Stimulated activated CD4-positive, alpha-beta T cell treated with anti-CD3 and anti-CD28 coated beads, Interleukin-1b, Interleukin-23, amount 100 ng/mL, for 24 hours (primary cell): ENCODE data around the gene MSH2.
"Not testable (repeated sequence)": the region's sequence is repeated elsewhere in the genome, so short reads cannot be mapped to it uniquely, and the experiment has no call there.

Experiments used
- DNase-seq, 4 experiments: peaks; one replicate each; pipeline ENCODE4 v3.0.0-alpha.2; 2020; ENCODE audit warnings: low read depth in 4 of 4, low spot score in 1 of 4

Gene MSH2

DNA sequence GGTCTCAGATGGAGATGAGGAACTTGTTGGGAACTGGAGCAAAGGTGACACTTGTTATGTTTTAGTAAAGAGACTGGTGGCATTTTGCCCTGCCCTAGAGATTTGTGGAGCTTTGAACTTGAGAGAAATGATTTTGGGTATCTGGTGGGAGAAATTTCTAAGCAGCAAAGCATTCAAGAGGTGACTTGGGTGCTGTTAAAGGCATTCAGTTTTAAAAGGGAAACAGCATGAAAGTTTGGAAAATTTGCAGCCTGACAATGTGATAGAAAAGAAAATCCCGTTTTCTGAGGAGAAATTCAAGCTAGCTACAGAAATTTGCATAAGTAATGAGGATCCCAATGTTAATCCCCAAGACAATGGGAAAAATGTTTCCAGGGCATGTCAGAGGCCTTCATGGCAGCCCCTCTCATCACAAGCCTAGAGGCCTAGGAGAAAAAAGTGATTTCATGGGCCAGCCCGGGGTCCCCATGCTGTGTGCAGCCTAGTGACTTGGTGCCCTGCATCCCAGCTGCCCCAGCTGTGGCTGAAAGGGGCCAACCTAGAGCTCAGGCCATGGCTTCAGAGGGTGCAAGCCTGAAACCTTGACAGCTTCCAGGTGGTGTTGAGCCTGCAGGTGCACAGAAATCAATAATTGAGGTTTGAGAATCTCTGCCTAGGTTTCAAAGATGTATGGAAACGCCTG lies 3.8 kb downstream of the MSH2 start:
- not testable (repeated sequence) for DNase-seq

GRCh38 chr2:47407976-47408375 lies 5.0 kb downstream of the MSH2 start:
- not testable (repeated sequence) for DNase-seq

DNA sequence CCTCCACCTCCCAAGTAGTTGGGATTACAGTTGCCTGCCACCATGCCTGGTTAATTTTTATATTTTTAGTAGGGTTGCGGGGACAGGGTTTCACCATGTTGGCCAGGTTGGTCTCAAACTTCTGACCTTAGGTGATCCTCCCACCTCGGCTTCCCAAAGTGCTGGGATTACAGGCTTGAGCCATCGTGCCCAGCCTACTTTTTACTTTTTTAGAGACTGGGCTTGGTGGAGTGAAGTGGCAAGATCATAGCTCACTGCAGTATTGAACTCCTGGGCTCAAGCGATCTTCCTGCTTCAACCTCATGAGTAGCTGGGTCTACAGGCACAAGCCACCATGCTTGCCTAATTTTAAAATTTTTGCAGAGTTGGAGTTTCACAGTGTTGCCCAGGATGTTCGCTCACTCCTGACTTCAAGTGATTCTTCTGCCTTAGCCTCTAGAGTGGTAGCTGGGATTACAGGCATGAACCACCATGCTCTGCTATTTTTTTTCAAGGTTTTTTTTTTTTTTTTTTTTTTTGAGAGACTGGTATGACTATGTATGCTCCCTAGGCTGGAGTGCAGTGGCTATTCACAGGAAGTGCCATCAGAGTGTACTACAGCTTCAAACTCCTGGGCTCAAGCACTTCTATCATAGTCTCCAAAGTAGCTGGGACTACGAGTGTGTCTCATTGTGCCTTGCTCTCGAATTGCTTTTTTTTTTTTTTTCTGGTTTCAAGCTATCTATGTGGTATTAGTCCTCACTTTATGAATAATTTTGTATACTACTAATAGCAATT lies 11.9 kb downstream of the MSH2 start:
- DNase-seq: no peak

DNA sequence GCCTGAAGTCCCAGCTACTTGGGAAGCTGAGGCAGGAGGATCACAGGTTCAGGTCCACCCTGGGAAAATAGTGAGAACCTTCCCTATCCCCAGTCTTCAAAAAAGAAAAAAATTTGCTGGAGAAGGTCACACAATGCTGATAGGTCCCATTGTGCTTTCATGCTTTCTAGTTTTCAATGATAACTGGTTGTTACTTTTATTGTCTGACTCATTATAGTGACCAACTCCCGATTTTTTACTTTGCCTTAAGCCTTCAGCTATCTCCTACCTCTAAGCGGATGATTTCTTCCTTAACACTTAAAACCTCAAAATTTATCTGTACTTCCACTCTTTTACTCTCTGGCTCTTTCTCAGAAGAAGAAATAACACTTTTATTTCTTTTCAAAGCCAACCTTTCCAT lies 17.3 kb downstream of the MSH2 start:
- DNase-seq: no peak

DNA sequence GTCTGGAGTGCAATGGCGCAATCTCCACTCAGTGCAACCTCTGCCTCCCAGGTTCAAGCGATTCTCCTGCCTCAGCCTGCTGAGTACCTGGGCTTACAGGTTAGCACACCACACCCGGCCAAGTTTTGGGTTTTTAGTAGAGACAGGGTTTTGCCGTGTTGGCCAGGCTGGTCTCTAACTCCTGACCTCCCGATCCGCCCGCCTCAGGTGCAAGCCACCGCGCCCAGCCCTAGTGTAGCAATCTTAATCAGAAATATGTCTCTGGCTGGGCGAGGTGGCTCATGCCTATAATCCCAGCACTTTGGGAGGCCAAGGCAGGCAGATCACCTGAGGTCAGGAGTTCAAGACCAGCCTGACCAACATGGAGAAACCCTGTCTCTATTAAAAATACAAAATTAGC lies 17.7 kb downstream of the MSH2 start:
- not testable (repeated sequence) for DNase-seq

DNA sequence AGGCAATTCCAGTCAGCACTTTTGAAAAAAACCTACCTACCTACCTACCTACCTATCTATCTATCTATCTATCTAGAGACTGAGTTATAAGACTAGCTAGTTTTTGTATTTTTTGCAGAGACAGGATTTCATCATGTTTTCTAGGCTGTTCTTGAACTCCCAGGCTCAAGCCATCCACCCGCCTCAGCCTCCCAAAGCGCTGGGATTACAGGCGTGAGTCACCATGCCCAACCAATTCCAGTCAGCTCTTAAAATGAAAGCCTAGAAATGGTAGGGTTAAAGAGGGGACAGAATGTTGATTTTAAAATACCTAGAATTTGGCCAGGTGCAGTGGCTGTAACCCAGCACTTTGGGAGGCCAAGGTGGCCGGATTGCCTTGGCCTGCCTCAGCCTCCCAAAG lies 19.1 kb downstream of the MSH2 start:
- no peak for DNase-seq

GRCh38 chr2:47422560-47422959 lies 19.6 kb downstream of the MSH2 start:
- no peak for DNase-seq

- DNase-seq: no peak
These were observed 23.8 kb downstream of the MSH2 start for GRCh38 chr2:47426786-47427185.

GRCh38 chr2:47429795-47430194 lies 26.8 kb downstream of the MSH2 start:
- no peak for DNase-seq

DNA sequence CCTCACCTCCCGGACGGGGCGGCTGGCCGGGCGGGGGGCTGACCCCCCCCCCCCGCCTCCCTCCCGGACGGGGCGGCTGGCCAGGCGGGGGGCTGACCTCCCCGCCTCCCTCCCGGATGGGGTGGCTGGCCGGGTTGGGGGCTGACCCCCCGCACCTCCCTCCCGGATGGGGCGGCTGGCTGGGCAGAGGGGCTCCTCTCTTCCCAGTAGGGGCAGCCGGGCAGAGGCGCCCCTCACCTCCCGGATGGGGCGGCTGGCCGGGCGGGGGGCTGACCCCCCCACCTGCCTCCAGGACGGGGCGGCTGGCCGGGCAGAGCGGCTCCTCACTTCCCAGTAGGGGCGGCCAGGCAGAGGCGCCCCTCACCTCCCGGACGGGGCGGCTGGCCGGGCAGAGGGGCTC lies 30.1 kb downstream of the MSH2 start:
- not testable (repeated sequence) for DNase-seq

- not testable (repeated sequence) for DNase-seq
These were observed 30.5 kb downstream of the MSH2 start for GRCh38 chr2:47433445-47433844.

GRCh38 chr2:47437287-47437686 lies 34.3 kb downstream of the MSH2 start:
- no peak for DNase-seq

DNA sequence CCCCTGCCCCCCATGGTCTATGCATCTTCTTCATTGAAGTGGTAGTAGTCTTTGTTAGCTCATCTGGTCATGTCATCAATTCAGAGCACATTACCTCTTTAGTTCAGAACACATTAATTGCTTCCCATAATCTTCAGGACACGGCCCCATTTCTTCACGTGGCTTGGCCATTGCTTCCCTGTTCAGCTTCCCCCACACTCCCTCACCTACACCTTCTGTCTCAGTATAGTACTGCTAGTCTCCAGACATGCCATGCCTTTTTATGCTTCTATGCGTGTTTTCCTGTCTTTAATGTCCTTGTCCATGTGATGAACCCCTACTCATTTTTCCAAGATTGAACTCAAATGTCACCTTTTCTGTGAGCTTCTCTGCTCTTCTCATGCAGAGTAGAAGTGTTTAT lies 35.1 kb downstream of the MSH2 start:
- no peak for DNase-seq

DNA sequence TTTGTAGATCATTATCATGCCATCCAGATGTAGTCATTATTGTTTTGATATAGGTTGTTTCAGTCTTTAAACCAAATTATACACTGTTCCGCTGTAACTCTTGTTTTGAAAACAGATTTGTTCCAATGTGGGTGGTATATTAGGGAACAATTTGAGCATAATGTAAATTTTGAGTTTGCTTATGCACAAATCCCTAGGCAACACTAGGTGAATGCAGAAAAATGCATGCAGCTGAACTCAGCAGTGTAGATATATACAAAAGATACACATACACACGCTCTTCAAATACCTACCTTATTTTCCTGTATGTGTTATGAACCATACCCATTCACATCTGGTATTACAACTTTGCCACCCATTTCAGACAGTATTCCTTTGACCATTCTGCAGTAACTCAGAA lies 35.8 kb downstream of the MSH2 start:
- DNase-seq: no peak

DNA sequence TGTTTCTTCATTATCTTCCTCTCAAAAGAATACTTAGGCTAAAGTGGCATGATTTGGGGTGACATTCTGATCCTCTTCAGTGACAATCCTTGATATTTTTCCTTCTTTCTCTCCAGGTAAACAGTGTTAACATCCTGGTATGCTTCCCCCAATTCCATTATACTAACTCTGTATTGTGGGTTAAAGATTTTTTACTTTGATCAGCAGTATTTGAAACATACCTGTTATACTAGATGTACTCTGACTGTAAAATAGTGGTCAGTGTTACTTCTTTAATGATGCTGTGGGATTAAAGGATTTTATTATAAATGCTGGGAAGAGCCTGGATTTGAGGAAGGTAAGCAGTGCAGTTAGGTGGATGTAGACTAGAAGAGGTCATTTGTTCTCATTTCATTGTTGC lies 48.8 kb downstream of the MSH2 start:
- DNase-seq: no peak

DNA sequence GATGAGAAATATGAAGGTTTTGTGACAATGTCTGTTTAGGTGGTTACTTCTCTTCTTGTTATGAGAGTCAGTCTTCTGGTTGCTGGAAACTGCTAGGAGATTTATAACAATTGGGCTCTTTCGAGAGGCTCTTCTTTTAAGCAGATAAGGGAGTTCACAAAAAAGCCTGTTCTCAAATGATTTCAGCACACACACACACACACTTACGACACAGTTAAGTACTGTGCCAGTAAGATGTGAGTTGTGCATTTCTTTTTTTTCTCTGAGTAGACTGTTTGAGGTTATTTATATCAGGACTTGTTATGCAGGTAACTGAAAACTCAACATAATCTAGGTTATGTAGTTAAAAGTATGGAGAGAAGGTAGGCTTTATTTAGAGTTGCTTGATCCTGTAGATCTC lies 49.8 kb downstream of the MSH2 start:
- DNase-seq: no peak

- DNase-seq: not testable (repeated sequence)
These were observed 51.9 kb downstream of the MSH2 start for GRCh38 chr2:47454818-47455217.

DNA sequence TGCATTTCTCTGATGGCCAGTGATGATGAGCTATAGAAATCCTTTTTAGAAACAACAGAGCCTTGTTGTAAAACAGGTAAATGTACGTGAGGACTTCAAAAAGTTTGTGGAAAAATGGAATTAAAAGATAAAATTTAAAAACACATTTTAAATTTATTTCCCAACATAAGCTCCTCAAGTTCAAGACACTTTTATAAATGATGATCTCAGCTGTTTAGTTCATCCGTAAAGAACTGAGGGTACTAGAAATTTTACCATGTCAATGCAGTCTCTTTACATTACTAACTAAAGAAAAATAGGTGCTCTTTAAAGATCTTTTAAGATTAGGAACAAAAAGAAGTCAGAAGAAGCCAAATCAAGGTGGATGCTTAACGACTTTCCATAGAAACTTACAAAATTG lies 52.5 kb downstream of the MSH2 start:
- DNase-seq: no peak

DNA sequence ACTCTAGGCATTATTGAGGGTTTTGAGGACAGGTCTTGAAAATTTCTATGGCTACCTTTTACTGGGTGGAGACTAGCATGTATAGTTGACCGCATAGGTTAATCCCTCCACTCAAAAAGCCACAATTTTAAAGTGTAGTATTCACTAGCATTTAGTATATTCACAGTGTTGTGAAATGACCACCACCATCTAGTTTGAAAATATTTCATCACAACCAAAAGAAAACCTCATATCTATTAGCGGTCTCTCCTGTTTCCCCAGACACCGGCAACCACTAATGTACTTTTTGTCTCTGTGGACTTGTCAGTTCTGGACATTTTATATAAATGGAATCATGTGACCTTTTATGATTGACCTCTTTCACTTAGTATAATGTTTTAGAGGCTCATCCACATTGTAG lies 53.9 kb downstream of the MSH2 start:
- no peak for DNase-seq

GRCh38 chr2:47457268-47457667 lies 54.3 kb downstream of the MSH2 start:
- no peak for DNase-seq

GRCh38 chr2:47459021-47459420 lies 56.1 kb downstream of the MSH2 start:
- no peak for DNase-seq

- no peak for DNase-seq
These were observed 57.8 kb downstream of the MSH2 start for GRCh38 chr2:47460766-47461165.
